Neural progenitor cell (in vitro differentiated cells): ENCODE measurements around the gene UBE2L5. TPM values are rescaled to one million over a fixed set of nuclear protein-coding genes. Genes with fewer than 3 reads are reported as not detected.
"Not testable (repeated sequence)": the region's sequence is repeated elsewhere in the genome, so short reads cannot be mapped to it uniquely, and the experiment has no call there.

Experiments used
- DNase-seq: peaks from one replicate; pipeline ENCODE4 v3.0.0-alpha.2; 2016; ENCODE audit warnings: low spot score
- H2AFZ ChIP-seq: fragments of 200-600 bp; sonication (generic); replicated peaks from 2 replicates; pipeline ENCODE4 v1.6.1; 2016; ENCODE audit warnings: antibody characterized with exemption
- H3F3A ChIP-seq: fragments of 200-600 bp; sonication (generic); 2 replicates; pipeline ENCODE4 v1.6.1; 2016; ENCODE audit warnings: antibody characterized with exemption, low read depth
- H3K27ac ChIP-seq: fragments of 200-600 bp; sonication (generic); 2 replicates; pipeline ENCODE4 v1.5.1; 2016; ENCODE audit warnings: mild to moderate bottlenecking
- H3K27me3 ChIP-seq: fragments of 200-600 bp; sonication (generic); 2 replicates; pipeline ENCODE4 v1.6.1; 2016; ENCODE audit warnings: mild to moderate bottlenecking, moderate library complexity
- H3K36me3 ChIP-seq: fragments of 200-600 bp; sonication (generic); 2 replicates; pipeline ENCODE4 v1.5.1; 2016
- H3K4me1 ChIP-seq: fragments of 200-600 bp; sonication (generic); 2 replicates; pipeline ENCODE4 v1.6.1; 2016; ENCODE audit warnings: mixed run types
- H3K4me2 ChIP-seq: fragments of 200-600 bp; sonication (generic); 2 replicates; pipeline ENCODE4 v1.6.1; 2016
- H3K4me3 ChIP-seq: fragments of 200-600 bp; sonication (generic); 2 replicates; pipeline ENCODE4 v1.5.1; 2016
- H3K79me2 ChIP-seq: fragments of 200-600 bp; sonication (generic); 2 replicates; pipeline ENCODE4 v1.6.1; 2016; ENCODE audit warnings: low read depth
- H3K9ac ChIP-seq: fragments of 200-600 bp; sonication (generic); 2 replicates; pipeline ENCODE4 v1.6.1; 2016
- H3K9me3 ChIP-seq: fragments of 200-600 bp; sonication (generic); 2 replicates; pipeline ENCODE4 v1.5.1; 2016; ENCODE audit warnings: low read depth
- H4K20me1 ChIP-seq: fragments of 200-600 bp; sonication (generic); 2 replicates; pipeline ENCODE4 v1.6.1; 2016; ENCODE audit warnings: low read depth
- H3K27ac Mint-ChIP-seq: 3 replicates; pipeline ENCODE4 v1.8.0; 2021; ENCODE audit warnings: mixed read lengths
- H3K27me3 Mint-ChIP-seq: 2 replicates; pipeline ENCODE4 v1.8.0; 2022; ENCODE audit warnings: low read depth, mild to moderate bottlenecking, inconsistent platforms, moderate library complexity, mixed read lengths; ENCODE audit not compliant: insufficient read depth
- H3K36me3 Mint-ChIP-seq: 3 replicates; pipeline ENCODE4 v1.8.0; 2021; ENCODE audit warnings: mixed read lengths
- H3K4me1 Mint-ChIP-seq: 3 replicates; pipeline ENCODE4 v1.8.0; 2021; ENCODE audit warnings: mixed read lengths
- H3K4me3 Mint-ChIP-seq: 3 replicates; pipeline ENCODE4 v1.8.0; 2021; ENCODE audit warnings: mild to moderate bottlenecking, moderate library complexity, mixed read lengths
- H3K9me3 Mint-ChIP-seq: 3 replicates; pipeline ENCODE4 v1.8.0; 2020; ENCODE audit warnings: mixed read lengths
- EZH2 ChIP-seq: fragments of 200-600 bp; sonication (generic); IDR thresholded peaks from 2 replicates; pipeline ENCODE4 v1.6.1; 2017; ENCODE audit warnings: antibody characterized with exemption, mild to moderate bottlenecking, moderate library complexity
- EZH2phosphoT487 ChIP-seq: fragments of 200-600 bp; sonication (generic); IDR thresholded peaks from 2 replicates; pipeline ENCODE4 v1.6.1; 2017; ENCODE audit warnings: antibody characterized with exemption
- total RNA-seq: library from RNA; depleted of rRNA; stranded (reverse); fragments of >200 nt; gene quantifications from 2 replicates; pipeline ENCODE4 v1.2.3, GENCODE V29; 2015; ENCODE audit warnings: low replicate concordance
- TF ChIP-seq, protein P1 (sequence below): fragments of 200-600 bp; sonication (generic); IDR thresholded peaks from 2 replicates; pipeline ENCODE4 v1.5.1; 2017; ENCODE audit warnings: antibody characterized with exemption, mild to moderate bottlenecking

The UBE2L5 gene
- total RNA-seq, 1 donor from 2014 or later, result not detected

DNA sequence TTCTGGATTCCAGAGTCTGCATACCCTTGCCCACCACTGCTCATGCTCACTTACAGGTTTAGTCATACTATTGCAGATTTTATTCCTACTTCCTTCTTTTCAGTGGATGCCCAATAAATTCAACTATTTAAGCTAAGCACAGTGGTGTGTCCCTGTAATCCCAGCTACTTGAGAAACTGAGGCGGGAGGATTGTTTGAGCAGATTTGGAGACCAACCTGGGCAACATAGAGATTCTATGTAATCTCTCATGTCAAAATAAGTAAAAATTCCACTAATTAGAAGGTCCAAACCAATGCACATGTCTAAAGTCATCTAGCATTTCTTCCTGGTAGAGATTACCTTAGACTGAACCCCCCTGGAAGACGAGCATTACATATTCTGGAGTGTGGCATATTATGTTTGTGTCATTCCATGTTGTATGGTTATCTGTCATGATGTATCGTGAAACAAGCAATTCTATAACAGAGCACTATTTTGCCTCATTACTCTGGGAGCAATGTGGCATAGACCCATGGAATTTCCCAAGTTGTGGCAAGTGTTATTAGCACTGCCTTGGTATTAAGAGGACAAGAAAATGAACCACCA lies 35.1 kb downstream of the UBE2L5 start:
- no peak overlapping the region for H3K4me3 ChIP-seq
- peaks cover 63% of the 10 kb centered on the region for H3F3A ChIP-seq
- no peak overlapping the region for H3K9ac ChIP-seq
- no peak for DNase-seq
- Mint-ChIP-seq H3K4me1 (peaks cover 8% of the 10 kb centered on the region), H3K27me3 (peaks cover 2% of the 10 kb centered on the region), H3K9me3 (no peaks in the 10 kb centered on the region), H3K4me3 (no peak overlapping the region), H3K36me3 (peaks cover 13% of the 10 kb centered on the region), H3K27ac (no peak overlapping the region)
- H3K27me3 ChIP-seq, result no peaks in the 10 kb centered on the region
- no peak for TF ChIP-seq EZH2
- TF ChIP-seq EZH2phosphoT487, result no peak
- TF ChIP-seq, protein P1, sequence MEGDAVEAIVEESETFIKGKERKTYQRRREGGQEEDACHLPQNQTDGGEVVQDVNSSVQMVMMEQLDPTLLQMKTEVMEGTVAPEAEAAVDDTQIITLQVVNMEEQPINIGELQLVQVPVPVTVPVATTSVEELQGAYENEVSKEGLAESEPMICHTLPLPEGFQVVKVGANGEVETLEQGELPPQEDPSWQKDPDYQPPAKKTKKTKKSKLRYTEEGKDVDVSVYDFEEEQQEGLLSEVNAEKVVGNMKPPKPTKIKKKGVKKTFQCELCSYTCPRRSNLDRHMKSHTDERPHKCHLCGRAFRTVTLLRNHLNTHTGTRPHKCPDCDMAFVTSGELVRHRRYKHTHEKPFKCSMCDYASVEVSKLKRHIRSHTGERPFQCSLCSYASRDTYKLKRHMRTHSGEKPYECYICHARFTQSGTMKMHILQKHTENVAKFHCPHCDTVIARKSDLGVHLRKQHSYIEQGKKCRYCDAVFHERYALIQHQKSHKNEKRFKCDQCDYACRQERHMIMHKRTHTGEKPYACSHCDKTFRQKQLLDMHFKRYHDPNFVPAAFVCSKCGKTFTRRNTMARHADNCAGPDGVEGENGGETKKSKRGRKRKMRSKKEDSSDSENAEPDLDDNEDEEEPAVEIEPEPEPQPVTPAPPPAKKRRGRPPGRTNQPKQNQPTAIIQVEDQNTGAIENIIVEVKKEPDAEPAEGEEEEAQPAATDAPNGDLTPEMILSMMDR, result no peak
- no peak overlapping the region for H2AFZ ChIP-seq
- peaks cover 24% of the 10 kb centered on the region for H3K36me3 ChIP-seq
- peaks cover 24% of the 10 kb centered on the region for H4K20me1 ChIP-seq
- no peak overlapping the region for H3K4me2 ChIP-seq
- no peaks in the 10 kb centered on the region for H3K4me1 ChIP-seq
- no peak overlapping the region for H3K27ac ChIP-seq
- no peaks in the 10 kb centered on the region for H3K9me3 ChIP-seq
- H3K79me2 ChIP-seq, result peaks cover 19% of the 10 kb centered on the region

DNA sequence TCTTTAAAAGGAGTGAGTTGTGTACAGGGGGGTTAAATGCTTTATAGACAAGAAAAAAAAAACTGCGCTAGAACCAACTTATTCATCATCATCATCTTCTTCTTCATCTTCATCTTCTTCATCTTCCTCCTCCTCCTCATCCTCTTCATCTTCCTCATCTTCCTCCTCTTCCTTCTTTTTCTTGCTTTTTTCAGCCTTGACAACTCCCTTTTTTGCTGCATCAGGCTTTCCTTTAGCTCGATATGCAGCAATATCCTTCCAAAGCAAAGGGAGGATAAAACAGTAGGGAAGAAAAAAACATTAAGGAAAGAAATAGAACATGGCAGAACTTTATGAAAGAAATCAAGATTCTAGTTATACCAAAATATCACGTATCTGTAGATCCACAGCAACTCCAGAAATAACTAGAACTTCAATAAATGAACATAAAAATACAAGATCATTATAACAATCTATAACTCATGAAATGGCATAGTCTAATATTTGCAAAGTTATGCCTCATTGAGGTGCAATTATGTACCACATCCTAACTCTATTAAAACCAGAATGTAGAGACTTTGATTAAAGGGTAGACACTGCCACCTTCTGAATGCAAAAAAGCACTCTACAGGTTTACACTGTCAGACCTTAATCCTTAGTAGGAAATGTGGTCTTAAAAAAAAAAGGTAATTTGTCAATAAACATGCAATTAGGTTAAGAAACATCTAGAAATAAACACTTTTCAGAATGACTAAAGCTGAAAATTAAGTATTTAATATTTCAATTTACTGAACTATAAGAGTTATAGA lies 39.2 kb downstream of the UBE2L5 start:
- not testable (repeated sequence) for H3K4me3 Mint-ChIP-seq, H3K27ac ChIP-seq, H3K9me3 Mint-ChIP-seq, H3K9ac ChIP-seq, H3K27ac Mint-ChIP-seq, H3K4me3 ChIP-seq, H3K27me3 ChIP-seq, H3K9me3 ChIP-seq, H2AFZ ChIP-seq
- H3K36me3 ChIP-seq, result peaks cover 31% of the 10 kb centered on the region
- H3K4me2 ChIP-seq, result peak overlapping the region; percentile 39
- H3F3A ChIP-seq, result peaks cover 70% of the 10 kb centered on the region
- TF ChIP-seq, protein P1, result peak; percentile 33
- Mint-ChIP-seq H3K36me3 (peaks cover 14% of the 10 kb centered on the region), H3K27me3 (peaks cover 10% of the 10 kb centered on the region), H3K4me1 (peaks cover 29% of the 10 kb centered on the region)
- H3K4me1 ChIP-seq, result peaks cover 12% of the 10 kb centered on the region
- peaks cover 43% of the 10 kb centered on the region for H4K20me1 ChIP-seq
- peak; percentile 16 for DNase-seq
- peaks cover 45% of the 10 kb centered on the region for H3K79me2 ChIP-seq

DNA sequence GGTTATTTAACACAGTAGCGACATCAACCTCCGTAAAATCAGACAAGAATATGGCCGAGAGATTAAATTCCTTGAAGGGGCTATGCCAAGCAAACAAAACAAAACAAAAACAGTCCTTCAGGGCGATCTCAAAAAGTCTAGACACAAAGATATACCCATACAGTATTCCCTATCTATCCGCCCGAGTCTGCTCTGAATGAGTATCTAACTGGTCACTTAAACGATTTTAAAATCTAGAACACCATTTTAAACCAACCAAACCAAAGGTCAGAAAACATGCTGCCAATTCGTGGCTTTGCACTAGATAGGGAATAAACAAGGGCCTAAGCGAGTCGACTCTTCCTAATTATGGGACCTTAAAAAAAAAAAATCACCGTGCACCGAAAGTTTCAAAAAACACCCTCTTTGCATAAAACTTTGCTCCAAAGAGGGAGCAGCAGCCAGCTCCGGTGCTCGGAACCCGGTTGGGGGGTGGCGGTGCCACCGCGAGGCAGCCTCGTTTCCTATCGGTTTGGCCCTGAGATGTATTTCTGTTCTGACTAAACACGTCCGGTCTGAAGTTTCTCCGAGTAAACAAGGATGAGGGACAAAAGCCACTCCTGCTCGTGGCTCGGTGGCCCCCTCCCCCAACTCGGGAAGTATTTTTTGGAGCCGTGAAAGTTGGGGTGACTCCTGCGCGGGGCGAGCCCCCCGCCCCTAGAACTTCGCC lies 41.6 kb downstream of the UBE2L5 start:
- Mint-ChIP-seq H3K4me1 (peaks cover 38% of the 10 kb centered on the region), H3K9me3 (peaks cover 3% of the 10 kb centered on the region), H3K27me3 (peaks cover 9% of the 10 kb centered on the region), H3K36me3 (peaks cover 11% of the 10 kb centered on the region), H3K27ac (peak overlapping the region; percentile 93), H3K4me3 (peak overlapping the region; percentile 95)
- Histone ChIP-seq H3K9ac (peak overlapping the region; percentile 82), H3K4me3 (peak overlapping the region; percentile 91), H3F3A (peaks cover 51% of the 10 kb centered on the region), H3K36me3 (peaks cover 27% of the 10 kb centered on the region), H3K4me1 (peaks cover 19% of the 10 kb centered on the region), H2AFZ (no peak overlapping the region), H4K20me1 (peaks cover 41% of the 10 kb centered on the region), H3K4me2 (peak overlapping the region; percentile 98), H3K79me2 (peaks cover 50% of the 10 kb centered on the region), H3K27me3 (no peaks in the 10 kb centered on the region), H3K27ac (peak overlapping the region; percentile 83), H3K9me3 (no peaks in the 10 kb centered on the region)
- DNase-seq, result no peak
- TF ChIP-seq EZH2 (no peak), EZH2phosphoT487 (no peak)
- TF ChIP-seq, protein P1, result no peak
